ENCODE results near the gene LUM. TPM values are rescaled to one million over a fixed set of nuclear protein-coding genes. Genes with fewer than 3 reads are reported as not detected.

Gene LUM
- polyA plus RNA-seq, 1 of the 3 experiments (the other 2 are of a cell fraction) = 30.6 TPM

- WGBS (ENCODE audit: low lambda C conversion rate) = 62% methylated on average over 2 of the region's 2 CpGs
- POLR2A ChIA-PET = no interaction called here
- Histone ChIP-seq H3K27me3 (ENCODE audit: insufficient read depth) (no peaks in the 10 kb centered on the region), H3K4me1 (ENCODE audit: control insufficient read depth in 1 of 2, insufficient read depth in 2 of 2, low read depth in 1 of 2, low read length in 1 of 2) (peaks cover 0 to 13% of the 10 kb centered on the region in 2 experiments; a peak in 2 of 4 replicates), H3K9me2 (no peaks in the 10 kb centered on the region), H3K36me3 (replicated peaks in 1 of 2; ENCODE audit: control insufficient read depth in 1 of 2, insufficient read depth in 2 of 2, low read length in 1 of 2) (no peaks in the 10 kb centered on the region), H3K27ac (ENCODE audit: low read depth in 2 of 2, low read length in 1 of 2) (peak overlapping the region in 1 of 2 experiments; percentile 73; a peak in 3 of 4 replicates), H3K4me3 (ENCODE audit: low read depth in 2 of 2, low read length in 1 of 2) (no peak overlapping the region), H3K9ac (peak overlapping the region; percentile 18; the same call in 1 of the 2 replicates), H3K9me3 (no peaks in the 10 kb centered on the region), H3K79me2 (ENCODE audit: insufficient read depth) (no peaks in the 10 kb centered on the region), H4K20me1 (ENCODE audit: insufficient read depth) (no peaks in the 10 kb centered on the region), H3K4me2 (no peak overlapping the region), H3F3A (replicated peaks; ENCODE audit: insufficient read depth) (peaks cover 11% of the 10 kb centered on the region), H2AFZ (ENCODE audit: low read depth) (0 out of 2 replicates have a peak overlapping the region, but pooled peaks have one; percentile 3)
- DNase-seq = no peak
- TF ChIP-seq JUND (IDR thresholded peaks at IDR 0.05) (peak; percentile 28), FOXJ3 (CRISPR knock-in tag; IDR thresholded peaks at IDR 0.05) (no peak), IRF3 (IDR thresholded peaks at IDR 0.05; ENCODE audit: low read depth, low read length) (no peak), GATA2 (CRISPR knock-in tag; IDR thresholded peaks at IDR 0.05) (no peak), FOSL2 (IDR thresholded peaks at IDR 0.05; ENCODE audit: borderline replicate concordance, low read depth) (peak; percentile 32; the same call in 1 of the 2 replicates)
- CTCF ChIA-PET = no interaction called here
Observed at GRCh38 chr12:91127306-91127705, 16.0 kb upstream of the LUM start.

- Histone ChIP-seq H3F3A (replicated peaks; ENCODE audit: insufficient read depth) (peaks cover 8% of the 10 kb centered on the region), H2AFZ (ENCODE audit: low read depth) (0 out of 2 replicates have a peak overlapping the region, but pooled peaks have one; percentile 3), H3K36me3 (replicated peaks in 1 of 2; ENCODE audit: control insufficient read depth in 1 of 2, insufficient read depth in 2 of 2, low read length in 1 of 2) (no peaks in the 10 kb centered on the region), H3K4me3 (ENCODE audit: low read depth in 2 of 2, low read length in 1 of 2) (no peak overlapping the region), H3K9ac (0 out of 2 replicates have a peak overlapping the region, but pooled peaks have one; percentile 18), H3K27ac (ENCODE audit: low read depth in 2 of 2, low read length in 1 of 2) (peak overlapping the region; percentile 34 to 73), H4K20me1 (ENCODE audit: insufficient read depth) (no peaks in the 10 kb centered on the region), H3K79me2 (ENCODE audit: insufficient read depth) (no peaks in the 10 kb centered on the region), H3K4me2 (no peak overlapping the region), H3K27me3 (ENCODE audit: insufficient read depth) (no peaks in the 10 kb centered on the region), H3K4me1 (ENCODE audit: control insufficient read depth in 1 of 2, insufficient read depth in 2 of 2, low read depth in 1 of 2, low read length in 1 of 2) (peaks cover 0 to 7% of the 10 kb centered on the region in 2 experiments; a peak in 2 of 4 replicates), H3K9me2 (no peaks in the 10 kb centered on the region), H3K9me3 (no peaks in the 10 kb centered on the region)
- POLR2A ChIA-PET = no interaction called here
- DNase-seq = no peak
- 89% methylated on average over 1 of the region's 1 CpG for WGBS (ENCODE audit: low lambda C conversion rate)
- CTCF ChIA-PET = no interaction called here
- no peak for TF ChIP-seq ZBTB33 (IDR thresholded peaks at IDR 0.05; ENCODE audit: borderline replicate concordance, low read depth)
- no peak for TF ChIP-seq TEAD4 (IDR thresholded peaks at IDR 0.05; ENCODE audit: borderline replicate concordance, insufficient read depth)
- TF ChIP-seq POLR2AphosphoS5 (IDR thresholded peaks at IDR 0.05; ENCODE audit: low read depth, low read length) = no peak
- TF ChIP-seq RCOR1 (IDR thresholded peaks at IDR 0.05; ENCODE audit: low read length) = no peak
- no peak for TF ChIP-seq NRF1 (IDR thresholded peaks at IDR 0.05; ENCODE audit: low read depth, low read length)
- TF ChIP-seq EP300 (IDR thresholded peaks at IDR 0.05; ENCODE audit: borderline replicate concordance in 1 of 2, low read depth in 1 of 2, low read length in 1 of 2) = no peak
- no peak for TF ChIP-seq FOSL2 (IDR thresholded peaks at IDR 0.05; ENCODE audit: borderline replicate concordance, low read depth)
- no peak for TF ChIP-seq CHD2 (IDR thresholded peaks at IDR 0.05; ENCODE audit: low read length, partially characterized antibody)
- no peak for TF ChIP-seq SMC3 (IDR thresholded peaks at IDR 0.05; ENCODE audit: low read depth, low read length)
- no peak for TF ChIP-seq IRF3 (IDR thresholded peaks at IDR 0.05; ENCODE audit: low read depth, low read length)
- TF ChIP-seq YY1 (IDR thresholded peaks at IDR 0.05; ENCODE audit: low read depth) = no peak
- no peak for TF ChIP-seq RFX5 (IDR thresholded peaks at IDR 0.05; ENCODE audit: low read length)
- TF ChIP-seq FOXJ3 (CRISPR knock-in tag; IDR thresholded peaks at IDR 0.05) = no peak
- no peak for TF ChIP-seq CTCF (IDR thresholded peaks at IDR 0.05)
- no peak for TF ChIP-seq FOXM1 (IDR thresholded peaks at IDR 0.05; ENCODE audit: low read depth)
- no peak for TF ChIP-seq MAX (IDR thresholded peaks at IDR 0.05; ENCODE audit: low read depth)
- no peak for TF ChIP-seq GATA2 (CRISPR knock-in tag; IDR thresholded peaks at IDR 0.05)
- no peak for TF ChIP-seq USF1 (IDR thresholded peaks at IDR 0.05; ENCODE audit: borderline replicate concordance, low read depth)
Observed at GRCh38 chr12:91126516-91126915, 15.2 kb upstream of the LUM start.
